ENCODE data around the gene SEL1L. TPM values are rescaled to one million over a fixed set of nuclear protein-coding genes. Genes with fewer than 3 reads are reported as not detected.

Gene SEL1L
- total RNA-seq, 2 donors from 2014 or later = 62.9 to 64.0 TPM

DNA sequence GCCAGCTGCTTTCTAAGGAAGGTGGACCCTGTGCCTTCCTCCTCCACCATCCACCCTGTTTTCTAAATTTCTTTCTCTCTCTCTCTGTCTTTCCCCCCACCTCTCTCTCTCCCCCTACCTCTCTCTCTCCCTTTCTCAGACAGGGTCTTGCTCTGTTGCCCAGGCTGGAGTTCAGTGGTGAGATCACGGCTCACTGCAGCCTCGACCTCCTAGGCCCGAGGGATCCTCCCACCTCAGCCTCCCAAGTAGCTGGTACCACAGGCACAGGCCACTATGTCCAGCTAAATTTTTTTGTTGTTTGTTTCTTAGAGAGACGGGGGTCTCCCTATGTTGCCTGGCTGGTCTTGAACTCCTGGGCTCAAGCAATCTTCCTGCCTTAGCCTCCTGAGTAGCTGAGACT, 73.7 kb downstream of the SEL1L start:
- Histone ChIP-seq H3K9me3 (ENCODE audit: control insufficient read depth, low read length) (no peaks in the 10 kb centered on the region), H3K27me3 (ENCODE audit: control insufficient read depth, insufficient read depth, low read length, poor library complexity, severe bottlenecking) (no peaks in the 10 kb centered on the region), H3K4me3 (ENCODE audit: low read length) (no peak overlapping the region), H3K9ac (ENCODE audit: extremely low read depth, low read length, poor library complexity, severe bottlenecking) (no peak overlapping the region), H3K27ac (ENCODE audit: low read depth, low read length) (no peak overlapping the region), H3K4me1 (ENCODE audit: control insufficient read depth, insufficient read depth, low read length) (no peaks in the 10 kb centered on the region), H3K36me3 (ENCODE audit: control insufficient read depth, insufficient read depth, low read length) (no peaks in the 10 kb centered on the region)
- DNase-seq = no peak
- no peaks in the 10 kb centered on the region for H3K36me3 Mint-ChIP-seq (ENCODE audit: low read depth)
- TF ChIP-seq, protein P1, sequence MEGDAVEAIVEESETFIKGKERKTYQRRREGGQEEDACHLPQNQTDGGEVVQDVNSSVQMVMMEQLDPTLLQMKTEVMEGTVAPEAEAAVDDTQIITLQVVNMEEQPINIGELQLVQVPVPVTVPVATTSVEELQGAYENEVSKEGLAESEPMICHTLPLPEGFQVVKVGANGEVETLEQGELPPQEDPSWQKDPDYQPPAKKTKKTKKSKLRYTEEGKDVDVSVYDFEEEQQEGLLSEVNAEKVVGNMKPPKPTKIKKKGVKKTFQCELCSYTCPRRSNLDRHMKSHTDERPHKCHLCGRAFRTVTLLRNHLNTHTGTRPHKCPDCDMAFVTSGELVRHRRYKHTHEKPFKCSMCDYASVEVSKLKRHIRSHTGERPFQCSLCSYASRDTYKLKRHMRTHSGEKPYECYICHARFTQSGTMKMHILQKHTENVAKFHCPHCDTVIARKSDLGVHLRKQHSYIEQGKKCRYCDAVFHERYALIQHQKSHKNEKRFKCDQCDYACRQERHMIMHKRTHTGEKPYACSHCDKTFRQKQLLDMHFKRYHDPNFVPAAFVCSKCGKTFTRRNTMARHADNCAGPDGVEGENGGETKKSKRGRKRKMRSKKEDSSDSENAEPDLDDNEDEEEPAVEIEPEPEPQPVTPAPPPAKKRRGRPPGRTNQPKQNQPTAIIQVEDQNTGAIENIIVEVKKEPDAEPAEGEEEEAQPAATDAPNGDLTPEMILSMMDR (conservative IDR thresholded peaks at IDR 0.05) = no peak
- no peaks in the 10 kb centered on the region for H3K27me3 Mint-ChIP-seq (ENCODE audit: insufficient read depth)
- 75 to 87% methylated on average over 1 to 4 of the region's 4 CpGs for WGBS, 2 experiments (ENCODE audit: insufficient coverage in 1 of 2, insufficient read length in 1 of 2)
- peaks cover 3% of the 10 kb centered on the region for H3K4me1 Mint-ChIP-seq
- H3K27ac Mint-ChIP-seq = no peak overlapping the region
- H3K9me3 Mint-ChIP-seq = peaks cover 20% of the 10 kb centered on the region
- H3K4me3 Mint-ChIP-seq = no peak overlapping the region

DNA sequence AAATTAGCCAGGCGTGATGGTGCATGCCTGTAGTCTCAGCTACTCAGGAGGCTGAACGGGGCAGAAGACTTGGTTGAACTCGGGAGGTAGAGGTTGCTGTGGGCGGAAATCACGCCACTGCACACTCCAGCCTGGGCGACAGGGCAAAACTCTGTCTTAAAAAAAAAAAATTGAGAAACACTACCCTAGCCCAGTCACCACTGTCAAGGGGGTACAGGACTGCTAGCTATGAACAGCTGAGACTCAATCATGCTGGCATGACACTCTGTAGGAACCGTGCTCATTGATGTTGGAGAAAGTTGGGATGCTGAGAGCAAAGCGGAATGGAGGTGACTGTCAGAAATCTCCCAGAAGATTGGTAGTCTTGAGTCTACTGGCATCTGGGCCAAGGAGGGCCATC, 75.3 kb downstream of the SEL1L start:
- Histone ChIP-seq H3K9me3 (ENCODE audit: control insufficient read depth, low read length) (no peaks in the 10 kb centered on the region), H3K4me1 (ENCODE audit: control insufficient read depth, insufficient read depth, low read length) (no peaks in the 10 kb centered on the region), H3K4me3 (ENCODE audit: low read length) (no peak overlapping the region), H3K27me3 (ENCODE audit: control insufficient read depth, insufficient read depth, low read length, poor library complexity, severe bottlenecking) (no peaks in the 10 kb centered on the region), H3K36me3 (ENCODE audit: control insufficient read depth, insufficient read depth, low read length) (no peaks in the 10 kb centered on the region), H3K9ac (ENCODE audit: extremely low read depth, low read length, poor library complexity, severe bottlenecking) (no peak overlapping the region), H3K27ac (ENCODE audit: low read depth, low read length) (no peak overlapping the region)
- Mint-ChIP-seq H3K36me3 (ENCODE audit: low read depth) (no peaks in the 10 kb centered on the region), H3K4me1 (no peaks in the 10 kb centered on the region), H3K27me3 (ENCODE audit: insufficient read depth) (no peaks in the 10 kb centered on the region), H3K27ac (no peak overlapping the region), H3K9me3 (peaks cover 16% of the 10 kb centered on the region), H3K4me3 (no peak overlapping the region)
- DNase-seq = no peak
- 96 to 100% methylated on average over 1 to 8 of the region's 8 CpGs for WGBS, 2 experiments (ENCODE audit: insufficient coverage in 1 of 2, insufficient read length in 1 of 2)
- TF ChIP-seq, protein P1 (conservative IDR thresholded peaks at IDR 0.05) = no peak

DNA sequence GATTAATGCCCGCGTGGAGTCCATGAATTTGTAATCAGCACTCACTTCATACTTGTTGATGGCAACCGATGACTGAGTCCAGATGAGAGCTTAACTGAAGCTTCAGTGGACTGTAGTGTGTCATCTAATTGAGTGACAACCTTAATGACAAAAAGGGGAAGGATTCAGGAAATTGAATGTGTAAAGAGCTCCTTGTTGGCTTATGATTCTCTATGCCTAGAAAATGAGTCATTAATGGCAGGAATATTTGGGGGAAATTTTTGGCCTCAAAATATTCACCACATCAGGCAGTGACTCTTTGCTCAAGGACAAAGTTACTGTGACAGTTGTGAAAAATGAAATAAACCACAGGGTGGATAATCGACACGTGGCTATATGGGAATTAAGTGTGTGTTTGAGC, 78.3 kb downstream of the SEL1L start:
- H3K4me1 Mint-ChIP-seq = peaks cover 2% of the 10 kb centered on the region
- TF ChIP-seq, protein P1 (conservative IDR thresholded peaks at IDR 0.05) = no peak

More for the DNA sequence above, 78.3 kb downstream of the SEL1L start:
- H3K27ac Mint-ChIP-seq = no peak overlapping the region
- Histone ChIP-seq H3K4me1 (ENCODE audit: control insufficient read depth, insufficient read depth, low read length) (no peaks in the 10 kb centered on the region), H3K4me3 (ENCODE audit: low read length) (no peak overlapping the region), H3K9ac (ENCODE audit: extremely low read depth, low read length, poor library complexity, severe bottlenecking) (no peak overlapping the region), H3K9me3 (ENCODE audit: control insufficient read depth, low read length) (no peaks in the 10 kb centered on the region), H3K27me3 (ENCODE audit: control insufficient read depth, insufficient read depth, low read length, poor library complexity, severe bottlenecking) (no peaks in the 10 kb centered on the region), H3K27ac (ENCODE audit: low read depth, low read length) (no peak overlapping the region), H3K36me3 (ENCODE audit: control insufficient read depth, insufficient read depth, low read length) (no peaks in the 10 kb centered on the region)
- no peaks in the 10 kb centered on the region for H3K36me3 Mint-ChIP-seq (ENCODE audit: low read depth)
- no peaks in the 10 kb centered on the region for H3K9me3 Mint-ChIP-seq
- DNase-seq = no peak
- no peaks in the 10 kb centered on the region for H3K27me3 Mint-ChIP-seq (ENCODE audit: insufficient read depth)
- WGBS, 2 experiments (ENCODE audit: insufficient coverage in 1 of 2, insufficient read length in 1 of 2) = 90 to 91% methylated on average over 5 of the region's 5 CpGs
- H3K4me3 Mint-ChIP-seq = no peak overlapping the region

Measured in endodermal cell (in vitro differentiated cells).